ENCODE results near the gene ESRRA.

Gene ESRRA

GRCh38 chr11:64305075-64305690 is at the start of gene ESRRA:
TSS of gene ESRRA (plus strand) at chr11:64305524. CDS start at chr11:64307180, 1,656 bp downstream.
- peak; percentile 98 for DNase-seq

- DNase-seq, result no peak
These were observed 49.0 kb upstream of the ESRRA start for GRCh38 chr11:64256300-64256699.

- DNase-seq, result no peak
These were observed 47.0 kb upstream of the ESRRA start for GRCh38 chr11:64258356-64258755.

GRCh38 chr11:64258946-64259532 is 46.3 kb upstream of the ESRRA start:
- DNase-seq, result no peak

GRCh38 chr11:64259533-64260067 is 45.7 kb upstream of the ESRRA start:
- no peak for DNase-seq

GRCh38 chr11:64260147-64260708 is 45.1 kb upstream of the ESRRA start:
- no peak for DNase-seq

GRCh38 chr11:64261556-64262080 is 43.7 kb upstream of the ESRRA start:
- DNase-seq, result no peak

- no peak for DNase-seq
These were observed 42.9 kb upstream of the ESRRA start for GRCh38 chr11:64262271-64263002.

GRCh38 chr11:64263021-64263946 is 42.0 kb upstream of the ESRRA start:
- no peak for DNase-seq

GRCh38 chr11:64263947-64264317 is 41.4 kb upstream of the ESRRA start:
- DNase-seq, result no peak

- no peak for DNase-seq
These were observed 40.9 kb upstream of the ESRRA start for GRCh38 chr11:64264371-64264852.

- no peak for DNase-seq
These were observed 39.9 kb upstream of the ESRRA start for GRCh38 chr11:64265176-64266160.

GRCh38 chr11:64266339-64266738 is 39.0 kb upstream of the ESRRA start:
- DNase-seq, result no peak

GRCh38 chr11:64267207-64267945 is 37.9 kb upstream of the ESRRA start:
- DNase-seq, result no peak

- no peak for DNase-seq
These were observed 37.1 kb upstream of the ESRRA start for GRCh38 chr11:64268025-64268892.

- DNase-seq, result no peak
These were observed 36.3 kb upstream of the ESRRA start for GRCh38 chr11:64268893-64269539.

GRCh38 chr11:64269540-64270220 is 35.6 kb upstream of the ESRRA start:
- peak; percentile 99 for DNase-seq

Data from DMS153 (cell line).